Fibroblast of skin of abdomen (primary cell): ENCODE results near the gene FAM117A.
"Not testable (repeated sequence)": the region's sequence is repeated elsewhere in the genome, so short reads cannot be mapped to it uniquely, and the experiment has no call there.

Experiments
- DNase-seq: peaks from one replicate; pipeline ENCODE4 v3.0.0-alpha.2; 2013

Gene FAM117A

DNA sequence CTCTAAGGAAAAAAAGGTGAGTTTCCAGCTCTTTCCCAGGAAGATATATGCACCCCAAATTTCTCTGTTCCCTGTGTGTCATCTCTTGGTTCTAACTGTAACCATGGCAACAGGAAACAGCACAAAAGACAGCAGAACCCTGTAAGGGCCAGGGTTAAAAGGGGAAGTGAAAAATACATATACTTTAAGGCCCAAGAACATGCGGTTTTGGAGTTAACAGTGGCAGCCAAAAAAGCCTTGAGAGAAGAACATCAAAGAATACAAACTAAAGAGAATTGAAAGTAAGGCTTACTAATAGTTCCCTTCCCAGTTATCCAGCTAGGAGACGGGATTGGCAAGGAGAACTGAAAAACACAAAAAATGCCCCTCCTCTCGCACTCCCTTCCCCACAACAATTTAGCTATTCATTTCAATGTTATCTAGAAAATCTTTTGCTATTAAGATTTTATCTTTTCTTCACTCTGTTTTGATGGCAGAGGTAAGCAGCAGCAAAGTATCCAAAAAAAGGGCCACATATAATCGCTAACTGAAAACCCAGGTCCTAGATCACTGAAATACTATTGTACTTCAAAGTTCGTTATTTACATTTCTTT, 87.6 kb downstream of the FAM117A start:
- no peak for DNase-seq

- DNase-seq, result no peak
Observed at GRCh38 chr17:49674507-49674906, 89.4 kb downstream of the FAM117A start.

- not testable (repeated sequence) for DNase-seq
Observed at GRCh38 chr17:49673679-49674078, 90.3 kb downstream of the FAM117A start.

DNA sequence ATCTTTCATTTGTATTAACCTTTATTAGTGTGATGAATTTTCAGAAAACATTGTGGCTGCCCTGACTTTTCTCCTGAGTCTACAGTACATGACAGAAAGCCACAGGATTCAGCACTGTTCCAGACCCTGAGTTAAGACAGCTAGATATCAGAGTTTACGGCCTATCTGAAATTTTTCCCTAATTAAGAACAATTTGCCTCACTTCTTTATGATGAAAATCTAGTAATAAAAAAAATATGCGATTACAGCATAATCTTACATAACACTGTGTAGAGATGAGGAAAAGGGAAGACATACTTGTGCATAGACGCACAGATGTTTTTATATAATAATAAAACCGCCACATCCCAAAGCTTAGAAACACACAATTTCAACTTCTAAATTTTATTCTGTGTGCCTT, 93.3 kb downstream of the FAM117A start:
- no peak for DNase-seq

DNA sequence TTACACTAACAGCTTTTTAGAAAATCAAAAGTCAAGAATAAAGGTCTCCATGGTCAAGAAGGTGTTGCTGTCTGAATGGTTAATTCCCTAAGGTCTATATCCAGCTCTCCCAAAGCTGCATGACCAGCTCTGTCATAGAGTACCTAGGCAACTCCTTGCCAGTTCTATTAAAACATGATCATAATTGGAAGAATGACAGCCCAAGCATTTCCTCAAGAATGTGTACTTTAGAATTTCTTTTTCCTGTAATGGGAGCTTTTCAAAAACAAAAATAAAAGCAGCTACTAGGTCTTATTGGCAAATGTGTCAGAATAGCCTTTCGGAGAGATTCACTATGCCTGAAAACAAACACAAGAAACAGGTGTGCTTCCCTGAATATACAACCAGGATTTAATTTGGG, 93.9 kb downstream of the FAM117A start:
- no peak for DNase-seq

DNA sequence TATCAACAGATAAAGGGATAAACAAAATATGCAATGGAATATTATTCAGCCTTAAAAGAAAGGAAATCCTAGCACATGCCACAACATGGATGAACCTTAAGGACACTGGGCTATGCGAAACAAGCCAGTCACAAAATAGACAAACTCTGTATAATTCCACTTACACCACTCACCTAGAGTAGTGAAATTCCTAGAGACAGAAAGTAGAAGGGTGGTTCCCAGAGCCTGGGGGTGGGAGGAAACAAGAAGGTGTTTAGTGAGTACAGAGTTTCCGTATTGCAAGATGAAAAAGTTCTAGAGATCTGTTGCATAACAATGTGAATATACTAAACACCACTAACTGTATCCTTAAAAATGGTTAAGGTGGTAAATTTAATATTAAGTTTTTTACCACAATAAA, 96.1 kb downstream of the FAM117A start:
- DNase-seq, result no peak

DNA sequence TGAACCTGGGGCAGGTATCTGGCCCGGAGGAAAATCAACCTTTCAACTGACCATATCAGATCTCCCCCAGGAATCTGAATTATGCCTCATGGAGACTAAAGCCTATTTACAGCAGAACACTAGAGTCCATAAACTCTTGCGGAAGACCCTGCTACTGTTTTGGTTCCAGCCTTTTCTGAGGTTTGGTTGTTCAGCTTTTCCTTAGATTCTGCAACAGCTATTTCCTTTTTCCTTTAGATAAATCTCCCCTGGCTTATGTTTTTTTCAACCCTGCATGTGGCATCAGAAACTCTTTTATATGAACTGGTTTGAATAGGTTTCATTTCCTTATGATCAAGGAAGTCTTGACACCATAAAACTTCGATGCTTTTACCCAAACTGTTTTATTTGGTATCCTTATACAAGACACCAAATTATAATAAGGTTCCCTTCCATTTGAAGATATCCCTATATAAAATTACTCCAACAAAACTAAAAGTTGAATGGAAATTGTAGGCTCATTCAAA, 99.2 kb downstream of the FAM117A start:
- DNase-seq, result no peak
